Small intestine (tissue), 7 donors: ENCODE data around the gene THOP1. TPM values are rescaled to one million over a fixed set of nuclear protein-coding genes. Genes with fewer than 3 reads are reported as not detected.
"Not testable (repeated sequence)": the region's sequence is repeated elsewhere in the genome, so short reads cannot be mapped to it uniquely, and the experiment has no call there.

Experiments used
- DNase-seq, 2 donors: peaks; one replicate each; pipeline versions ENCODE4 v3.0.0 to v3.0.0-alpha.2; 2013
- FAIRE-seq: peaks from 2 replicates; lab custom pipeline; 2012; peaks lifted over from hg19 to GRCh38; lab: Jason Lieb, UNC
- H3K27ac ChIP-seq, 3 donors: one replicate each; pipeline ENCODE4 v1.5.1; 2013; ENCODE audit warnings: low read length in 2 of 3, mild to moderate bottlenecking in 2 of 3, control low read depth in 1 of 3, inconsistent platforms in 1 of 3, low read depth in 1 of 3, moderate library complexity in 1 of 3
- H3K27me3 ChIP-seq, 3 donors: one replicate each; pipeline ENCODE4 v1.6.1; 2013; ENCODE audit warnings: low read length in 3 of 3, inconsistent platforms in 1 of 3; ENCODE audit not compliant: control insufficient read depth in 3 of 3, insufficient read depth in 3 of 3
- H3K36me3 ChIP-seq, 3 donors: one replicate each; pipeline ENCODE4 v1.6.1; 2013; ENCODE audit warnings: low read length in 3 of 3, inconsistent platforms in 1 of 3, low read depth in 1 of 3, mild to moderate bottlenecking in 1 of 3, moderate library complexity in 1 of 3; ENCODE audit not compliant: control insufficient read depth in 3 of 3, insufficient read depth in 2 of 3
- H3K4me1 ChIP-seq, 3 donors: one replicate each; pipeline ENCODE4 v1.6.1; 2013; ENCODE audit warnings: low read length in 2 of 3, inconsistent platforms in 1 of 3, low read depth in 1 of 3, mild to moderate bottlenecking in 1 of 3, moderate library complexity in 1 of 3; ENCODE audit not compliant: control insufficient read depth in 3 of 3, insufficient read depth in 2 of 3
- H3K4me3 ChIP-seq, 3 donors: one replicate each; pipeline ENCODE4 v1.5.1; 2013; ENCODE audit warnings: low read length in 3 of 3, control low read depth in 1 of 3, inconsistent platforms in 1 of 3, low read depth in 1 of 3, mild to moderate bottlenecking in 1 of 3, moderate library complexity in 1 of 3
- H3K9me3 ChIP-seq, 2 donors: one replicate each; pipeline ENCODE4 v1.6.1; 2013; ENCODE audit warnings: low read depth in 1 of 2, low read length in 1 of 2; ENCODE audit not compliant: control insufficient read depth in 2 of 2, insufficient read depth in 1 of 2
- WGBS, 3 donors: extraction: QIAGEN DNeasy Blood & Tissue Kit; methylation state at CpG; one replicate each; pipeline ENCODE4 v1.1.7; 2013; 5-methylcytosine and 5-hydroxymethylcytosine counted together
- polyA plus RNA-seq, 4 donors: library from polyadenylated mRNA; stranded (reverse) in 3 of 4; unstranded in 1 of 4; fragments of 200-250 nt in 3 of 4; fragments of 120-200 nt in 1 of 4; gene quantifications; one replicate each; pipeline versions ENCODE4 v1.2.1 to v1.2.3, GENCODE V29; 2013
- donor health status: healthy with polysubstance abuse.
- donor health status: control.
- donor health status: control.
- donor health status: Bipolar disorder and iron deficiency.
- donor health status: healthy.

Gene THOP1
- polyA plus RNA-seq, 4 donors, result 36.6 to 86.3 (median 78.1) TPM

- no peaks in the 10 kb centered on the region for H3K27me3 ChIP-seq
- FAIRE-seq (no peak), DNase-seq (no peak)
- H3K4me1 ChIP-seq, result peaks cover 2 to 17% (median 5%) of the 10 kb centered on the region in 3 donors
- H3K4me3 ChIP-seq, result peak overlapping the region in 1 of 3 donors; percentile 46
- WGBS, 3 donors, result 87 to 95% (median 93%) methylated on average over 33 to 37 of the region's 37 CpGs
- H3K9me3 ChIP-seq, result no peaks in the 10 kb centered on the region
- H3K27ac ChIP-seq, result peak overlapping the region; percentile 2 to 99 (median 77)
- peaks cover 4 to 81% (median 5%) of the 10 kb centered on the region in 3 donors for H3K36me3 ChIP-seq
Measured at GRCh38 chr19:2812414-2813234, 27.3 kb downstream of the THOP1 start.

DNA sequence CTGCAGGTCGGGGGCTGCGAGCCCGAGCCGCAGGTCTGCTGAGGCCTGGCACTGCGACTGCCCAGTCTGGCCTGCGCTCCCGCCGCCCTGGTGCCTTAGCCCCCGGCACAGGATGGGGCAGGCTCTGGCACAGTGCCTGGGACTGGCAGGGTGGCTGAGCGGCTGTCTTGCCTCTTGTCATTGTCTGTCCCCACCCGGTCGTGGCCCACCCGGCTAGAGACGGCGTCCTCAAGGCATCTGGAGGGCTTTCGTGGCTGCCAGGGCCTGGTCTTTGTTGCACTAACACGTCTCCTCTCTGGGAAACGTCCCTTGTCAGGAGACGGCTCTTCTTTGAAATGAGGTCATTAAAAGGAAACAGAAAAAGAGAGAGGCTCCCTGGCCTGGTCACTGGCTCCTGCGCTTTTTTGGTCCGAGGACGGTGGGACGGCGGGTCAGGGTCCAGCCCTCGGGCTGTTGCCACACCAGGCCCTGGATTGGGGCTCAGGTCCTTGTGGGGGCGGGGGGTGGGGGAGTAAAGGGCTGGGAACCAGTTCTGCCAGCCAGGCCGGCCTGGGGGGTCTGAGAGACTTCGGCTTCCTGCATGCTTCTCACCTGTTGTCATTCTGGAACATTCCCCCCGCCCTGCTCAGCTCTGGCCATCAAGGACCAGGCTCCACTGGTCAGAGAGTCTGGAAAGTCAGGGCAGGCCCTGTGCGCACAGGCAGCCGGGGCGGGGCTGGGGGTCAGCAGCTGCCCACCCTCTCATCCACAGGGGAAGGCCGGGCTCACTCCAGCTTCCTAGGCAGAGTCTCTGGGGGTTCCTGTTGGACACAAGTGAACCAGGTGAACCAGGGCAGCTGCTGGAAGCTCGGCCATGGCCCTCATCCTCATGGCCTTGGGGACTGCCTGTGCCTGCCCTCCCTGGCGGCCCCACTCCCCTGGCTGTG lies 28.2 kb downstream of the THOP1 start:
- Histone ChIP-seq H3K4me1 (peaks cover 2 to 17% (median 5%) of the 10 kb centered on the region in 3 donors), H3K27ac (no peak overlapping the region), H3K27me3 (no peaks in the 10 kb centered on the region), H3K4me3 (peak overlapping the region in 1 of 3 donors; percentile 46), H3K36me3 (peaks cover 2 to 73% (median 5%) of the 10 kb centered on the region in 3 donors), H3K9me3 (no peaks in the 10 kb centered on the region)
- no peak for FAIRE-seq
- 87 to 92% (median 90%) methylated on average over 31 to 35 of the region's 35 CpGs for WGBS, 3 donors
- no peak for DNase-seq

DNA sequence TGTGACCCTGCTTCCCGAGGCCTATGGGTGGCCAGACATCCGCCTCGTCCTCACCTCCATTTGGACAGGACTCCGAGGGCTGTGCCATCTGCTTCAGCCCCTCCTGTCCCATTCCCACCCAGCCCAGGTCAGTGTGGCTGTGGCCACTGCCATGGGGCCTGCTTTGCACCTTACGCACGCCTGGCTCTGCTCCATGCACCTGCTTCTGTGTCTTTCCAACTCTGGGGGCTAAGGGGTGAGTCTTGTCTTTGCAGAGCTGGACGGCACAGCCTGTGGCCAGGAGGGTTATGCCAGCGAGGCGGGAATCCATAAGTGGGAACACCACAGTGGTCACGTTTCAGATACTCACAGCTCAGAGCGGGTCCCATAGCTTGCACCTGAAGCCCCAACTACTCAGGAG lies 29.1 kb downstream of the THOP1 start:
- H3K4me1 ChIP-seq, result peaks cover 5 to 17% (median 5%) of the 10 kb centered on the region in 3 donors
- no peaks in the 10 kb centered on the region for H3K9me3 ChIP-seq
- H3K4me3 ChIP-seq, result no peak overlapping the region
- H3K27ac ChIP-seq, result no peak overlapping the region
- peaks cover 2 to 63% (median 5%) of the 10 kb centered on the region in 3 donors for H3K36me3 ChIP-seq
- DNase-seq, result no peak
- H3K27me3 ChIP-seq, result no peaks in the 10 kb centered on the region
- WGBS, 3 donors, result 95 to 98% (median 96%) methylated on average over 11 of the region's 11 CpGs
- FAIRE-seq, result no peak

GRCh38 chr19:2815191-2815614 lies 29.9 kb downstream of the THOP1 start:
- 89 to 96% (median 93%) methylated on average over 13 of the region's 13 CpGs for WGBS, 3 donors
- H3K9me3 ChIP-seq, result no peaks in the 10 kb centered on the region
- FAIRE-seq (no peak), DNase-seq (no peak)
- H3K36me3 ChIP-seq, result peaks cover 2 to 56% (median 5%) of the 10 kb centered on the region in 3 donors
- no peak overlapping the region for H3K27ac ChIP-seq
- no peaks in the 10 kb centered on the region for H3K27me3 ChIP-seq
- peaks cover 5 to 17% (median 6%) of the 10 kb centered on the region in 3 donors for H3K4me1 ChIP-seq
- no peak overlapping the region for H3K4me3 ChIP-seq

DNA sequence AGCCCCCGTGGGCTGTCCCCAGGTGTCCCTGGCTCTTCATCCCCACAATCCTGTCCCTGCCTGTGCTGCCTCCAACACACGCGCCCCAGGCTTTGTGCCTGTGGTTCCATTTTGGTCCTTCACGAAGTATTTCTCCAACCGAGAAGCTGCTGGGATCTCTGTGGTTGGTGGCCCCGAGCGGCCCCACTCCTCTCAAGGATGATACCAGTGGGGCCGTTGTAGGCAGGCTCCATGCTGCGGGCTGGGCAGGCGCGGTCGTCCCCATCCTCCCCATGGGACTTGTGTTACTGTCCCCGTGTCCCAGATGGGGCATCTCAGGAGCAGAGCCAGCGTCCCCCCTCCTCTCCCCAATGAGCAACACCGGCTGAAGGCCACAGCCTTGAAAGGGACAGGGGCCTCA lies 30.6 kb downstream of the THOP1 start:
- H3K9me3 ChIP-seq, result no peaks in the 10 kb centered on the region
- DNase-seq, result no peak
- no peak for FAIRE-seq

GRCh38 chr19:2816641-2817040 lies 31.3 kb downstream of the THOP1 start:
- FAIRE-seq, result no peak
- Histone ChIP-seq H3K27me3 (no peaks in the 10 kb centered on the region), H3K36me3 (peaks cover 2 to 46% (median 5%) of the 10 kb centered on the region in 3 donors), H3K4me3 (no peak overlapping the region), H3K27ac (no peak overlapping the region), H3K9me3 (no peaks in the 10 kb centered on the region), H3K4me1 (peaks cover 0 to 6% (median 4%) of the 10 kb centered on the region in 3 donors)
- 89 to 91% (median 91%) methylated on average over 16 of the region's 16 CpGs for WGBS, 3 donors
- no peak for DNase-seq

More for the DNA sequence above, 30.6 kb downstream of the THOP1 start:
- H3K4me3 ChIP-seq, result no peak overlapping the region
- no peaks in the 10 kb centered on the region for H3K27me3 ChIP-seq
- H3K27ac ChIP-seq, result no peak overlapping the region
- peaks cover 2 to 49% (median 5%) of the 10 kb centered on the region in 3 donors for H3K36me3 ChIP-seq
- 87 to 89% (median 88%) methylated on average over 14 to 15 of the region's 15 CpGs for WGBS, 3 donors
- peaks cover 0 to 13% (median 4%) of the 10 kb centered on the region in 3 donors for H3K4me1 ChIP-seq

- not testable (repeated sequence) for H3K27me3 ChIP-seq, H3K4me3 ChIP-seq, H3K9me3 ChIP-seq, FAIRE-seq, H3K4me1 ChIP-seq
- WGBS, 3 donors, result 77 to 82% (median 82%) methylated on average over 22 of the region's 22 CpGs
- Histone ChIP-seq H3K27ac (peak overlapping the region in 1 of 3 donors; percentile 25), H3K36me3 (peaks cover 2 to 39% (median 5%) of the 10 kb centered on the region in 3 donors)
- DNase-seq, result peak in 1 of 2 donors; percentile 33
Measured at GRCh38 chr19:2817237-2817829, 32.0 kb downstream of the THOP1 start.
